K562 (cell line): ENCODE data around the gene SYNGR4. TPM values are rescaled to one million over a fixed set of nuclear protein-coding genes. Genes with fewer than 3 reads are reported as not detected.

Experiments used
- ATAC-seq: fragments of 200-7000 bp; cut with Tn5 transposase; 3 replicates; pipeline ENCODE4 v1.9.1; 2020; ENCODE audit warnings: moderate library complexity
- BruUV-seq: library from RNA; stranded (reverse); fragments of 400-500 nt; replicated peaks from 2 replicates; lab custom pipeline; 2021; lab: Mats Ljungman, UMichigan
- CTCF ChIA-PET: fragments of 300-600 bp; formaldehyde crosslinking; extraction: SDS; loops from one replicate; lab custom pipeline; 2021; ENCODE audit warnings: low intra/inter-chr PET ratio; lab: Yijun Ruan, JAX
- POLR2A ChIA-PET: fragments of 300-600, 350-650 bp; sonication (Branson Sonifier 250); formaldehyde crosslinking; extraction: SDS; loops from one replicate; lab custom pipeline; 2021; ENCODE audit warnings: antibody characterized with exemption, inconsistent platforms; lab: Yijun Ruan, JAX
- DNase-seq, 4 experiments: peaks; one replicate each; pipeline versions ENCODE4 v3.0.0 to v3.0.0-alpha.2; 2011 to 2018; ENCODE audit warnings: low spot score in 3 of 4, mixed read lengths in 3 of 4; ENCODE audit errors: extremely low read depth in 1 of 4
- FAIRE-seq: peaks from 2 replicates; lab custom pipeline; 2011; peaks lifted over from hg19 to GRCh38; lab: Jason Lieb, UNC
- H2AFZ ChIP-seq: 2 replicates; pipeline ENCODE4 v1.6.0; 2011; ENCODE audit warnings: low read depth, low read length, control low read depth, inconsistent platforms
- H3K27ac ChIP-seq: fragments of 200-600 bp; 3 replicates; pipeline ENCODE4 v1.8.0; 2011; ENCODE audit warnings: low read depth, mild to moderate bottlenecking, control low read depth, inconsistent platforms, low read length, moderate library complexity, mixed read lengths; ENCODE audit errors: extremely low read depth
- H3K27me3 ChIP-seq, 2 experiments: fragments of 300-600 bp in 1 of 2; 2 replicates in 1 of 2; 3 replicates in 1 of 2; pipeline versions ENCODE4 v1.6.0 to v1.8.0; 2011; ENCODE audit warnings: inconsistent platforms in 2 of 2, low read length in 2 of 2, mild to moderate bottlenecking in 1 of 2, mixed read lengths in 1 of 2, moderate library complexity in 1 of 2; ENCODE audit not compliant: control insufficient read depth in 2 of 2, insufficient read depth in 2 of 2
- H3K36me3 ChIP-seq: fragments of 300-600 bp; 3 replicates; pipeline ENCODE4 v1.8.0; 2011; ENCODE audit warnings: mild to moderate bottlenecking, low read length, inconsistent platforms; ENCODE audit not compliant: control insufficient read depth, insufficient read depth
- H3K4me1 ChIP-seq, 2 experiments: fragments of 200-600 bp in 1 of 2; replicated peaks in 1 of 2; 2 replicates in 1 of 2; 3 replicates in 1 of 2; pipeline versions ENCODE4 v1.5.1 to v1.8.0; 2011; ENCODE audit warnings: inconsistent platforms in 2 of 2, low read length in 2 of 2, mild to moderate bottlenecking in 1 of 2, mixed read lengths in 1 of 2, moderate library complexity in 1 of 2; ENCODE audit not compliant: control insufficient read depth in 2 of 2, insufficient read depth in 2 of 2
- H3K4me2 ChIP-seq: 2 replicates; pipeline ENCODE4 v1.6.1; 2011; ENCODE audit warnings: low read length, control low read depth, inconsistent platforms, mixed read lengths; ENCODE audit not compliant: insufficient read depth
- H3K4me3 ChIP-seq: fragments of 200-600 bp; sonication (generic), shearing (Covaris generic); 2 replicates; pipeline ENCODE4 v1.5.1; 2016; ENCODE audit warnings: control low read depth, inconsistent platforms
- H3K79me2 ChIP-seq: fragments of 200-600 bp; 3 replicates; pipeline ENCODE4 v1.8.0; 2011; ENCODE audit warnings: low read length, inconsistent platforms; ENCODE audit not compliant: control insufficient read depth, insufficient read depth
- H3K9ac ChIP-seq, 2 experiments: 2 replicates each; pipeline versions ENCODE4 v1.6.0 to v1.6.1; 2011; ENCODE audit warnings: low read depth in 2 of 2, low read length in 2 of 2, control low read depth in 1 of 2, inconsistent platforms in 1 of 2, mild to moderate bottlenecking in 1 of 2, mixed read lengths in 1 of 2; ENCODE audit not compliant: insufficient read depth in 1 of 2
- H3K9me1 ChIP-seq: one replicate; pipeline ENCODE4 v1.6.0; 2011; ENCODE audit warnings: inconsistent platforms, mild to moderate bottlenecking, low read length, moderate library complexity; ENCODE audit not compliant: control insufficient read depth, insufficient read depth
- H3K9me3 ChIP-seq: replicated peaks from 2 replicates; pipeline ENCODE4 v1.5.1; 2011; ENCODE audit warnings: low read depth, low read length, inconsistent platforms; ENCODE audit not compliant: control insufficient read depth, insufficient read depth
- H4K20me1 ChIP-seq: replicated peaks from 2 replicates; pipeline ENCODE4 v1.6.1; 2011; ENCODE audit warnings: low read length, inconsistent platforms, mixed read lengths; ENCODE audit not compliant: control insufficient read depth, insufficient read depth
- ATF6 ChIP-seq: sonication (generic); formaldehyde crosslinking; IDR thresholded peaks from 2 replicates; pipeline ENCODE4 v1.4.0; 2020; ENCODE audit warnings: mild to moderate bottlenecking, missing genetic modification reagents
- GABPA ChIP-seq: fragments of 200-800 bp; sonication (Bioruptor generic); conservative IDR thresholded peaks from 2 replicates; pipeline ENCODE4 v1.6.1; 2016; ENCODE audit warnings: low read depth, missing genetic modification characterization, missing compliant biosample characterization
- MTA3 ChIP-seq: fragments of 450-650 bp; formaldehyde crosslinking; IDR thresholded peaks from 2 replicates; pipeline ENCODE4 v1.6.1; 2017; ENCODE audit warnings: mild to moderate bottlenecking, borderline replicate concordance
- RBFOX2 ChIP-seq: fragments of 200-400 bp; formaldehyde crosslinking; IDR thresholded peaks from 2 replicates; pipeline ENCODE4 v1.6.1; 2017; ENCODE audit warnings: low read depth, mild to moderate bottlenecking, low read length, moderate library complexity
- TCF7 ChIP-seq: sonication (generic); IDR thresholded peaks from 2 replicates; pipeline ENCODE4 v1.6.1; 2016; ENCODE audit warnings: antibody characterized with exemption, borderline replicate concordance
- XRCC4 ChIP-seq: IDR thresholded peaks from one replicate; pipeline ENCODE4 v1.6.1; 2011; ENCODE audit not compliant: insufficient read depth, insufficient read length; ENCODE audit errors: extremely low read depth
- ZNF263 ChIP-seq: sonication (generic); formaldehyde crosslinking; IDR thresholded peaks from 2 replicates; pipeline ENCODE4 v1.8.0; 2022; ENCODE audit warnings: mild to moderate bottlenecking, missing genetic modification reagents, borderline replicate concordance
- WGBS: fragments of 100-300 bp; shearing (Covaris generic); methylation state at CpG from one replicate; pipeline ENCODE4 v1.1.6; 2016; ENCODE audit warnings: low coverage, mixed read lengths; ENCODE audit not compliant: insufficient coverage; ENCODE audit errors: missing lambda C conversion rate; 5-methylcytosine and 5-hydroxymethylcytosine counted together
- in situ Hi-C: fragments of 300-500 bp; cut with MboI; formaldehyde crosslinking; loops from 4 replicates; pipeline ENCODE4 v1.15.0; 2018; ENCODE audit warnings: inconsistent platforms, mixed read lengths
- intact Hi-C: fragments of 100-400 bp; cut with micrococcal nuclease; formaldehyde crosslinking; loops from 2 replicates; pipeline ENCODE4 v1.14.2; 2022
- polyA plus RNA-seq, 8 experiments: library from polyadenylated mRNA; depleted of rRNA in 4 of 8; stranded (reverse) in 5 of 8; unstranded in 3 of 8; fragments of >200 nt; fragmentation: Nextera tagmentation in 2 of 8; fragmentation: Illumina TruSeq in 1 of 8; extraction: Ambion mirVana in 2 of 8; extraction: Trizol in 1 of 8; gene quantifications; 2 replicates each; pipeline versions ENCODE4 v1.2.1 to v1.2.3, GENCODE V29; 2011 to 2014; ENCODE audit warnings: inconsistent platforms in 1 of 8, missing spikeins in 1 of 8
- total RNA-seq, 7 experiments: library from RNA; depleted of rRNA in 6 of 7; stranded (reverse); fragments of >200 nt in 6 of 7; fragmentation: Illumina TruSeq in 2 of 7; extraction: Trizol in 2 of 7; gene quantifications; 2 replicates each; pipeline versions ENCODE4 v1.2.1 to v1.2.3, GENCODE V29; 2011 to 2021; ENCODE audit warnings: low replicate concordance in 1 of 7

SYNGR4 gene
- total and polyA plus RNA-seq, 9 of the 15 experiments (the other 6 are each of a cell fraction or from before 2014, with no cell fraction given) = 0.07 to 0.14 TPM; not detected in 7

- H3K9me3 ChIP-seq = no peaks in the 10 kb centered on the region
- no peak for DNase-seq
- WGBS = 90% methylated on average over 6 of the region's 11 CpGs
- H3K9ac ChIP-seq = peak overlapping the region in 1 of 2 experiments; percentile 75; a peak in 2 of 4 replicates
- intact Hi-C loops = loop anchor here (2.0 kb wide), 2 partner anchors 25 to 33 kb away; partner anchors contain the start of gene KDELR1
- H3K4me2 ChIP-seq = no peak overlapping the region
- H2AFZ ChIP-seq = 0 out of 2 replicates have a peak overlapping the region, but pooled peaks have one; percentile 19
- H3K4me3 ChIP-seq = no peak overlapping the region
- peaks cover 3% of the 10 kb centered on the region; the same call in 2 of the 3 replicates for H3K36me3 ChIP-seq
- ChIA-PET POLR2A (no interaction called here), CTCF (no interaction called here)
- no TSS peak for BruUV-seq
- H4K20me1 ChIP-seq = no peaks in the 10 kb centered on the region
- H3K27ac ChIP-seq = no peak overlapping the region
- peaks cover 8 to 29% of the 10 kb centered on the region in 2 experiments for H3K4me1 ChIP-seq
- no peak for ATAC-seq
- in situ Hi-C loops = no loop called here
- H3K79me2 ChIP-seq = peaks cover 4% of the 10 kb centered on the region; the same call in 1 of the 3 replicates
- H3K9me1 ChIP-seq = no peaks in the 10 kb centered on the region
- no peak for FAIRE-seq
- H3K27me3 ChIP-seq = no peaks in the 10 kb centered on the region
- TF ChIP-seq XRCC4 = no peak
- no peak for TF ChIP-seq ZNF263 (CRISPR knock-in tag)
- no peak for TF ChIP-seq TCF7
- no peak for TF ChIP-seq ATF6 (CRISPR knock-in tag)
- TF ChIP-seq RBFOX2 = peak; percentile 40; the same call in 1 of the 2 replicates
- no peak for TF ChIP-seq MTA3
- TF ChIP-seq GABPA (tag) = no peak
- TF ChIP-seq, all 486 proteins: peak for 1
Measured at GRCh38 chr19:48365602-48366001, 1.4 kb downstream of the SYNGR4 start.
